ENCODE data around the gene SLC12A7. TPM values are rescaled to one million over a fixed set of nuclear protein-coding genes. Genes with fewer than 3 reads are reported as not detected.
A peak's percentile ranks its signal among the peaks of the same experiment; 100 is the strongest.

SLC12A7 gene
- polyA plus RNA-seq, 1 donor (not counting 4 experiments of a cell fraction or from before 2014, with no cell fraction given) = 1.5 TPM

DNA sequence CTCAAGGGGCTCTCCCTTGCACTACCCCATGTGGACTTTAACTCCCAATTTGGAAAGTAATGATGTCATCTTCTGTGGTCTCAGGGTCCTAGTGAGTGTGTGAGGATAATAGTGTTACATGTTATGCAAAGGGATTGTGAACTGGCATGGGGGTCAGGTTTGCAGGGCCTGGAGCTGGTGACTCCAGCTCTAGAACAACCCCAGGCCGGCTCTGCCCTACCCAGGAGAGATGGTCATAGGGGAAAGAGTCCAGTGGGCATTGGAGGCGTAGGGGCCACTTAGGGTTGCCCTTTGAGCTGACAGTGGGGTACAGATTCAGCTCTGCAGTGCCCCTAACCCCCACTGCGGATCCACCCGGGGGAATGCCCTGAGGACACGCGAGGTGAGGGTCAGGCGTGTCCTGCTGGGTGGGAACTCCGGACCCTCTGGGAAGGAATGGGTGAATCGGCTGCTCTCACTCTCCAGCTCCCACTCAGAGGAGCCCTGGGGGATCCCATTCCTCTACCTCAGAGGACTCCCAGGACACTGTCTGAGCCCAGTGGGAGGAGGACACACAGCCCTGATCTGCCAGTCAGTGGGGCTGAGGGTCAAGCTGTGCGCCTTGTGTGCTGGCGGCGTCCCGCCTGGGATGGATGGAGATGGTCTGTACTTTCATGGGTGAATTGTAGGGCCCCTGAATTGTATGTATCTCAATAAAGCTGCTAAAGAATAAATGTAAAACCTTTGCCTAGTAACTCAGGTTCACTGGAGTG lies 105.8 kb downstream of the SLC12A7 start:
- no peak for FAIRE-seq
- H3K4me3 ChIP-seq (ENCODE audit: control insufficient read depth in 2 of 3, extremely low read depth in 1 of 3, insufficient read depth in 2 of 3, low read depth in 1 of 3, low read length in 3 of 3) = no peak overlapping the region

DNA sequence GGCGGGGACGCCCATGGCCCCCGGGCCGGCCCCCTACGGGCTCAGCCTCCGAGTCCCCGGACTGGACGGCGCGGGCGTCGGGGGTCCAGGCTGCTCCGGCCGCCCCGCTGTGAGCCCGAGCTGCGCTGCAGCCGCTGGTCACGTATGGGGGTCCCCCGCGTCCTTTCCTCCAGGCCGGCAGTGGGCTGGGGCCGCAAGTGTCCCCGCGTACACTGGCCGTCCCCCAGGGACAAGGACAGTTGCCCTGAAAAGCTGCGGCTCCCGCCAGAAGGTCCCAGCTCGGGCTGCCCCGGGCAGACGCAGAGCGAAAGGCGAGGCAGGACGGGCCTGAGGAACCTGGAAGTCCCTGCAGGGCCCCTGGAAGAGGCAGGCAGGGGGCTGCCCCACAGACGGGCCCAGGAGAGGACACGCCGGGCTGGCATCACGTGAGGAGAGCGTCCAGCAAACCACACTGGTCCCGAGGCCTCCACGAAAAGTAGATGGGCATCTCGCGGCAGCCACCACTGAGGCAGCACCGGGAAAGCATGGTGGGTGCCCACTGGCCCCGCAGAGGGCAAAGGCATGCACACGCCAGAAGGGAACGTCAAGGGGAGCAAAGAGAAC lies 106.5 kb downstream of the SLC12A7 start:
- dilution Hi-C loops (cut with MboI; ENCODE audit: extremely low pct_ligation_motif_present, low sequenced_read_pairs) = no loop called here
- no peak for DNase-seq (ENCODE audit: low read depth, low spot score)
- peaks cover 8% of the 10 kb centered on the region for H4K20me1 ChIP-seq (ENCODE audit: control insufficient read depth, extremely low read depth, insufficient read depth, low read length)
- H3K27me3 ChIP-seq (ENCODE audit: control insufficient read depth, extremely low read depth, insufficient read depth, low read length) = peaks cover 83% of the 10 kb centered on the region
- H3K9ac ChIP-seq (ENCODE audit: control insufficient read depth, extremely low read depth, insufficient read depth, low read length) = no peak overlapping the region
- H3K4me2 ChIP-seq (ENCODE audit: control insufficient read depth, extremely low read depth, insufficient read depth, low read depth, low read length) = peak overlapping the region; percentile 65
- H2AFZ ChIP-seq (ENCODE audit: control insufficient read depth, low read length) = no peak overlapping the region
- H3K4me3 ChIP-seq (ENCODE audit: control insufficient read depth in 2 of 3, extremely low read depth in 1 of 3, insufficient read depth in 2 of 3, low read depth in 1 of 3, low read length in 3 of 3) = peak overlapping the region in 1 of 3 experiments; percentile 35
- FAIRE-seq = no peak
- H3K36me3 ChIP-seq (ENCODE audit: control insufficient read depth in 2 of 2, extremely low read depth in 1 of 2, insufficient read depth in 2 of 2, low read length in 2 of 2) = no peaks in the 10 kb centered on the region
- TF ChIP-seq EZH2 (IDR thresholded peaks at IDR 0.05; ENCODE audit: low read length) = no peak
- TF ChIP-seq, protein P1, sequence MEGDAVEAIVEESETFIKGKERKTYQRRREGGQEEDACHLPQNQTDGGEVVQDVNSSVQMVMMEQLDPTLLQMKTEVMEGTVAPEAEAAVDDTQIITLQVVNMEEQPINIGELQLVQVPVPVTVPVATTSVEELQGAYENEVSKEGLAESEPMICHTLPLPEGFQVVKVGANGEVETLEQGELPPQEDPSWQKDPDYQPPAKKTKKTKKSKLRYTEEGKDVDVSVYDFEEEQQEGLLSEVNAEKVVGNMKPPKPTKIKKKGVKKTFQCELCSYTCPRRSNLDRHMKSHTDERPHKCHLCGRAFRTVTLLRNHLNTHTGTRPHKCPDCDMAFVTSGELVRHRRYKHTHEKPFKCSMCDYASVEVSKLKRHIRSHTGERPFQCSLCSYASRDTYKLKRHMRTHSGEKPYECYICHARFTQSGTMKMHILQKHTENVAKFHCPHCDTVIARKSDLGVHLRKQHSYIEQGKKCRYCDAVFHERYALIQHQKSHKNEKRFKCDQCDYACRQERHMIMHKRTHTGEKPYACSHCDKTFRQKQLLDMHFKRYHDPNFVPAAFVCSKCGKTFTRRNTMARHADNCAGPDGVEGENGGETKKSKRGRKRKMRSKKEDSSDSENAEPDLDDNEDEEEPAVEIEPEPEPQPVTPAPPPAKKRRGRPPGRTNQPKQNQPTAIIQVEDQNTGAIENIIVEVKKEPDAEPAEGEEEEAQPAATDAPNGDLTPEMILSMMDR (optimal IDR thresholded peaks at IDR 0.05 in 1 of 3, IDR thresholded peaks at IDR 0.05 in 1 of 3, conservative IDR thresholded peaks at IDR 0.05 in 1 of 3; ENCODE audit: extremely low read depth in 1 of 3, insufficient read depth in 2 of 3, low read length in 3 of 3) = no peak
- no peak overlapping the region for H3K27ac ChIP-seq (ENCODE audit: control insufficient read depth, insufficient read depth, low read length)
- no peaks in the 10 kb centered on the region for H3K9me3 ChIP-seq (ENCODE audit: control insufficient read depth, low read depth, low read length)
- no peaks in the 10 kb centered on the region for H3K79me2 ChIP-seq (ENCODE audit: control insufficient read depth, insufficient read depth, low read length)
- no peaks in the 10 kb centered on the region for H3K9me1 ChIP-seq (ENCODE audit: control insufficient read depth, extremely low read depth, insufficient read depth, low read length)
- peaks cover 17% of the 10 kb centered on the region for H3K4me1 ChIP-seq (ENCODE audit: control insufficient read depth, extremely low read depth, insufficient read depth, low read length)

More for the DNA sequence above, 105.8 kb downstream of the SLC12A7 start:
- TF ChIP-seq EZH2 (IDR thresholded peaks at IDR 0.05; ENCODE audit: low read length) = no peak
- TF ChIP-seq, protein P1 (optimal IDR thresholded peaks at IDR 0.05 in 1 of 3, IDR thresholded peaks at IDR 0.05 in 1 of 3, conservative IDR thresholded peaks at IDR 0.05 in 1 of 3; ENCODE audit: extremely low read depth in 1 of 3, insufficient read depth in 2 of 3, low read length in 3 of 3) = no peak
- Histone ChIP-seq H2AFZ (ENCODE audit: control insufficient read depth, low read length) (no peak overlapping the region), H3K9me3 (ENCODE audit: control insufficient read depth, low read depth, low read length) (no peaks in the 10 kb centered on the region), H3K27me3 (ENCODE audit: control insufficient read depth, extremely low read depth, insufficient read depth, low read length) (peaks cover 85% of the 10 kb centered on the region), H4K20me1 (ENCODE audit: control insufficient read depth, extremely low read depth, insufficient read depth, low read length) (peaks cover 8% of the 10 kb centered on the region), H3K9me1 (ENCODE audit: control insufficient read depth, extremely low read depth, insufficient read depth, low read length) (no peaks in the 10 kb centered on the region), H3K27ac (ENCODE audit: control insufficient read depth, insufficient read depth, low read length) (no peak overlapping the region), H3K9ac (ENCODE audit: control insufficient read depth, extremely low read depth, insufficient read depth, low read length) (no peak overlapping the region), H3K36me3 (ENCODE audit: control insufficient read depth in 2 of 2, extremely low read depth in 1 of 2, insufficient read depth in 2 of 2, low read length in 2 of 2) (no peaks in the 10 kb centered on the region), H3K4me1 (ENCODE audit: control insufficient read depth, extremely low read depth, insufficient read depth, low read length) (peaks cover 17% of the 10 kb centered on the region), H3K79me2 (ENCODE audit: control insufficient read depth, insufficient read depth, low read length) (no peaks in the 10 kb centered on the region), H3K4me2 (ENCODE audit: control insufficient read depth, extremely low read depth, insufficient read depth, low read depth, low read length) (no peak overlapping the region)
- dilution Hi-C loops (cut with MboI; ENCODE audit: extremely low pct_ligation_motif_present, low sequenced_read_pairs) = no loop called here
- no peak for DNase-seq (ENCODE audit: low read depth, low spot score)

Measured in keratinocyte (primary cell).